Vagina (tissue), 2 donors: ENCODE results near the gene ATP6V1E1. TPM values are rescaled to one million over a fixed set of nuclear protein-coding genes. Genes with fewer than 3 reads are reported as not detected.

ENCODE experiments used
- DNase-seq, 2 donors: peaks; one replicate each; pipeline ENCODE4 v3.0.0-alpha.2; 2017; ENCODE audit errors: extremely low spot score in 2 of 2
- H3K27ac ChIP-seq: fragments of 200-600 bp; sonication (generic); one replicate; pipeline ENCODE4 v1.5.1; 2019
- H3K27me3 ChIP-seq: fragments of 200-600 bp; sonication (generic); one replicate; pipeline ENCODE4 v1.5.1; 2019
- H3K36me3 ChIP-seq, 2 donors: fragments of 200-600 bp; sonication (generic); one replicate each; pipeline ENCODE4 v1.5.1; 2017 to 2019
- H3K4me1 ChIP-seq: fragments of 200-600 bp; sonication (generic); one replicate; pipeline ENCODE4 v1.5.1; 2019
- H3K4me3 ChIP-seq, 2 donors: fragments of 200-600 bp; sonication (generic); 1 replicate in 1 of 2; 2 replicates in 1 of 2; pipeline ENCODE4 v1.5.1; 2016 to 2019
- H3K9me3 ChIP-seq: fragments of 200-600 bp; sonication (generic); one replicate; pipeline ENCODE4 v1.5.1; 2019
- POLR2A ChIP-seq, 2 donors: fragments of 450-650 bp; IDR thresholded peaks; one replicate each; pipeline ENCODE4 v1.6.1; 2017; ENCODE audit warnings: antibody characterized with exemption in 2 of 2, mild to moderate bottlenecking in 2 of 2, moderate library complexity in 2 of 2
- POLR2AphosphoS5 ChIP-seq, 2 donors: sonication (generic); formaldehyde crosslinking; IDR thresholded peaks; one replicate each; pipeline ENCODE4 v1.9.0; 2017; ENCODE audit warnings: antibody characterized with exemption in 2 of 2, mild to moderate bottlenecking in 2 of 2, low read depth in 1 of 2; ENCODE audit not compliant: insufficient read depth in 1 of 2
- intact Hi-C: fragments of 100-400 bp; cut with DNase I; formaldehyde crosslinking; loops from one replicate; pipeline ENCODE4 v1.15.1; 2023
- total RNA-seq: library from RNA; depleted of rRNA; stranded (reverse); fragments of >200 nt; gene quantifications from one replicate; pipeline ENCODE4 v1.2.3, GENCODE V29; 2016
- TF ChIP-seq, protein P1 (sequence below), 3 experiments: fragments of 450-650 bp in 2 of 3; fragments of 200-600 bp in 1 of 3; sonication (generic) in 1 of 3; IDR thresholded peaks; one replicate each; pipeline ENCODE4 v1.5.1; 2017 to 2019; ENCODE audit warnings: antibody characterized with exemption in 3 of 3, mild to moderate bottlenecking in 2 of 3, moderate library complexity in 2 of 3

The ATP6V1E1 gene
- total RNA-seq, 1 donor from 2014 or later, result 88.9 TPM

DNA sequence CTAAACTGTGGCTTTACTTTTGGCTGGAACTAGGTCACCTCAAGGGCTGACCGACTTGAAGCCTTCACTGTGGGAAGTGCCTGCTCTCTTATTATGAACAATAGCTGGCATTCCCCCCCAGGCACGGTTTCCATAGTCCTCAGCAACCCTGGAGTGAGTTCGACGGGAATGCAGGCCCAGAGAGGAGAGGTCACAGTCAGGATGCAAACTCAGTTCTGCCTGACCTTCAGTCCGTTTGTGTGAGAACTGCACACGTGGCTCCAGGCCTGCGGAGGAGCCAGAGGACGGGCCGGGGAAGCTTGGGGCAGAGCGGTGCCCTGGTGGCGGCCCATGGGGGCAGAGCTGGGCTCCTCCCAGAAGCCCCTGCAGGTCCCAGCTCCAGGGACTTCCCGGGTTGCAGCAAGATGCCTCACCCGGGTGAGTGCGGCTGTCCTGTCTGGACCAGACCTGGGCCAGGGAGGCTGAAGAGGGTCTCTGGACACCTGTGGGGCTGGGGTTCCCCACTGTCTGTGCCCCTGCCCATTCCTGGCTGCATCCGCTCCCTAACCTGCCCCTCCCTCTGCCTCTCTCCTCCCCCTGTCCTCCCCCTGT lies 48.0 kb downstream of the ATP6V1E1 start:
- TF ChIP-seq POLR2AphosphoS5 (IDR thresholded peaks at IDR 0.05; ENCODE audit: insufficient read depth in 1 of 2, low read depth in 1 of 2), result no peak
- TF ChIP-seq, protein P1, sequence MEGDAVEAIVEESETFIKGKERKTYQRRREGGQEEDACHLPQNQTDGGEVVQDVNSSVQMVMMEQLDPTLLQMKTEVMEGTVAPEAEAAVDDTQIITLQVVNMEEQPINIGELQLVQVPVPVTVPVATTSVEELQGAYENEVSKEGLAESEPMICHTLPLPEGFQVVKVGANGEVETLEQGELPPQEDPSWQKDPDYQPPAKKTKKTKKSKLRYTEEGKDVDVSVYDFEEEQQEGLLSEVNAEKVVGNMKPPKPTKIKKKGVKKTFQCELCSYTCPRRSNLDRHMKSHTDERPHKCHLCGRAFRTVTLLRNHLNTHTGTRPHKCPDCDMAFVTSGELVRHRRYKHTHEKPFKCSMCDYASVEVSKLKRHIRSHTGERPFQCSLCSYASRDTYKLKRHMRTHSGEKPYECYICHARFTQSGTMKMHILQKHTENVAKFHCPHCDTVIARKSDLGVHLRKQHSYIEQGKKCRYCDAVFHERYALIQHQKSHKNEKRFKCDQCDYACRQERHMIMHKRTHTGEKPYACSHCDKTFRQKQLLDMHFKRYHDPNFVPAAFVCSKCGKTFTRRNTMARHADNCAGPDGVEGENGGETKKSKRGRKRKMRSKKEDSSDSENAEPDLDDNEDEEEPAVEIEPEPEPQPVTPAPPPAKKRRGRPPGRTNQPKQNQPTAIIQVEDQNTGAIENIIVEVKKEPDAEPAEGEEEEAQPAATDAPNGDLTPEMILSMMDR (IDR thresholded peaks at IDR 0.05), result no peak
- no peak for TF ChIP-seq POLR2A (IDR thresholded peaks at IDR 0.05)
- Histone ChIP-seq H3K27me3 (no peaks in the 10 kb centered on the region), H3K36me3 (no peaks in the 10 kb centered on the region), H3K4me3 (no peak overlapping the region), H3K27ac (no peak overlapping the region), H3K4me1 (no peaks in the 10 kb centered on the region), H3K9me3 (no peaks in the 10 kb centered on the region)
- intact Hi-C loops, result no loop called here
- no peak for DNase-seq

DNA sequence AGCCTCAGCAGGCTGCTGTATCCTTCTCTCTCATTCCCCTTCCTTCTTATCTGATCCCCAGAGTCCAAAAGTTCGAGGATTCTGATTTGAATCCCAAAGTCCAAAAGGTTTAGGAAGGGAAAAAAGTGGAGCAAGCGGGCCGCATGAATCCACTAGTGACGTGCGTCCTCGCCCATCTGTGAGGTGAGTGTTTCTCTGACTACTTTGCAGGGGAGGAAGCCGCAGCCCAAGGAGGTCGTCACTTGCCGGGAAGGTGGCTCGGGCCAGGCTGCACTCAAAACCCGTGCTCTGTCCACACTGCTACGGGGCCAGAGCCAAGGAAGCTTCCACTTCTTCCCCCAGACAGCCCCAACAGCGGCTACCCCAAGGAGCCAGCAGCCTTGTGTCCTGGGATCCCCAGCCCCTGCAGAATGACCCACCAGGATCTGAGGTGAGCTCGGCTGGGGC lies 49.0 kb downstream of the ATP6V1E1 start:
- TF ChIP-seq POLR2AphosphoS5 (IDR thresholded peaks at IDR 0.05; ENCODE audit: insufficient read depth in 1 of 2, low read depth in 1 of 2) (no peak), POLR2A (IDR thresholded peaks at IDR 0.05) (no peak)
- TF ChIP-seq, protein P1 (IDR thresholded peaks at IDR 0.05), result no peak
- intact Hi-C loops, result no loop called here

DNA sequence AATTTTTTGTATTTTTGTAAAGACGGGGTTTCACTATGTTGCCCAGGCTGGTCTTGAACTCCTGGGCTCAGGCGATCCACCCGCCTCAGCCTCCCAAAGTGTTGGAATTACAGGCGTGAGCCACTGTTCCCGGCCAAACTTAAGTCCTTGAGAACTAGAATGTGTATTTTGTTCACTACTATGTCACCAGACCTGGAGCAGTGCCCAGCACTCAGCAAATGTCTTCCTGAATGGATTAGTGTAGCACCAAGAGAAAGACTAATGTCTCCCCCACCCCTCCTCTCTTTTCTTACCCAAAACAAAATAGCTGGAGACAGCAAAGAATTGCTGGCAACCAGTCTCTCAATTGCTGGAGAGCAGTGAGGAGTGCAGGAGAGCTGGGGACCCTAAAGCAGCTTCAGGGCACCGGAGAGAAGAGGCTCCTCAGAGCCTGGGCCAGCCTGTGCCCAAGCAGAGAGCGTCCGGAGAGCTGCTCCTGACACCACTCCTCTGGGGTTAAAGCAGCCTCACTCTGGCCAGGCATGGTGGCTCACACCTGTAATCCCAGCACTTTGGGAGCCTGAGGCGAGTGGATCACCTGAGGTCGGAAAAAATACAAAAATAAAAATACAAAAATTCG lies 50.3 kb downstream of the ATP6V1E1 start:
- no peaks in the 10 kb centered on the region for H3K9me3 ChIP-seq
- H3K4me3 ChIP-seq, result no peak overlapping the region
- no peaks in the 10 kb centered on the region for H3K4me1 ChIP-seq
- no peak overlapping the region for H3K27ac ChIP-seq
- DNase-seq, result no peak
- intact Hi-C loops, result no loop called here
- no peaks in the 10 kb centered on the region for H3K27me3 ChIP-seq
- no peak for TF ChIP-seq POLR2AphosphoS5 (IDR thresholded peaks at IDR 0.05; ENCODE audit: insufficient read depth in 1 of 2, low read depth in 1 of 2)
- H3K36me3 ChIP-seq, result no peaks in the 10 kb centered on the region

More for the DNA sequence above, 49.0 kb downstream of the ATP6V1E1 start:
- Histone ChIP-seq H3K4me1 (no peaks in the 10 kb centered on the region), H3K4me3 (no peak overlapping the region), H3K36me3 (no peaks in the 10 kb centered on the region), H3K27me3 (no peaks in the 10 kb centered on the region), H3K9me3 (no peaks in the 10 kb centered on the region), H3K27ac (no peak overlapping the region)
- peak in 1 of 2 donors; percentile 85 for DNase-seq

DNA sequence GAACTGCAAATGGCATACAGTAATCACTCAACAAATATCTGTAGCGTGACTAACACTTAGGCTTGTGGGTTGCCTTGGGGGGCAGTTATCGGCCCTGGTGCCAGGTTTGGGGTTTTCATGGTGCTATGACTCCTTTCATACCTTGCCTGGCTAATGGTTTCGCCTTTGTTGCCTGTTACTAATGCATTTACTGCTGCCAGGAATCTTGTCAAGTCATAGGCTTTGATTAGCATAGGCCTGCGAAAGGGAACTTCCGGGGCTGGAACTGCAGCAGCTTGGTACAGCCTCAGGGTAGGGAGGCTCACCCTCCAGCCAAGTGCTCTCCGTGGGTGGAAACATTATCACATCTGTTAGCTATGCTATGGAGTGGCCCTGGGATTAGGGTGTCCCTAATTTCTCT lies 52.1 kb downstream of the ATP6V1E1 start:
- Histone ChIP-seq H3K27ac (no peak overlapping the region), H3K27me3 (no peaks in the 10 kb centered on the region), H3K4me1 (peaks cover 6% of the 10 kb centered on the region), H3K36me3 (no peaks in the 10 kb centered on the region), H3K4me3 (no peak overlapping the region), H3K9me3 (no peaks in the 10 kb centered on the region)
- DNase-seq, result no peak
- intact Hi-C loops, result no loop called here
- TF ChIP-seq POLR2AphosphoS5 (IDR thresholded peaks at IDR 0.05; ENCODE audit: insufficient read depth in 1 of 2, low read depth in 1 of 2), result no peak
- TF ChIP-seq POLR2A (IDR thresholded peaks at IDR 0.05), result no peak
- TF ChIP-seq, protein P1 (IDR thresholded peaks at IDR 0.05), result no peak

DNA sequence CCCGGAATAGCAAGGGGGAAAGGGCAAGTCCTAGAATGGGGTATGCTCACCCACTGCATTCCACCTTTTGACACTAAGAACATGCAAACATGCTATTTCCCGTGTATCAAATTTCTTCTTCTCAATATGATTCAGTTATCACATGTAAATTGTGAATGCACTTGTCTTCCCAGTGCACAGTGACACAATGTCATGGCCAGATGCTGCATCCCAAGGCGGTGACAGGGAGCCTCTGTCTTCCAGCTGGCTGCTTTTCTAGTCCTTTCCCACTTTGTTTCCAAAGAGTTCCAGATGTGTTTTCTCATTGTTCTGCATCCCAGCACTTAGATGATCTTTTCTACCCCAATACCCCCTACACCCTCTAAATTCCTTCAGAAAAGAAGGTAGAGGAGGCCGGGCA lies 52.9 kb downstream of the ATP6V1E1 start:
- DNase-seq, result no peak
- no peak for TF ChIP-seq POLR2AphosphoS5 (IDR thresholded peaks at IDR 0.05; ENCODE audit: insufficient read depth in 1 of 2, low read depth in 1 of 2)
- TF ChIP-seq, protein P1 (IDR thresholded peaks at IDR 0.05), result no peak
- TF ChIP-seq POLR2A (IDR thresholded peaks at IDR 0.05), result no peak
- Histone ChIP-seq H3K4me3 (no peak overlapping the region), H3K36me3 (no peaks in the 10 kb centered on the region), H3K9me3 (no peaks in the 10 kb centered on the region), H3K4me1 (peaks cover 10% of the 10 kb centered on the region), H3K27me3 (no peaks in the 10 kb centered on the region), H3K27ac (no peak overlapping the region)
- intact Hi-C loops, result no loop called here
